ENCODE results near the gene TRAPPC11.
A peak's percentile ranks its signal among the peaks of the same experiment; 100 is the strongest.
"Not testable (repeated sequence)": the region's sequence is repeated elsewhere in the genome, so short reads cannot be mapped to it uniquely, and the experiment has no call there.

Gene TRAPPC11

GRCh38 chr4:183659029-183659871, at the start of gene TRAPPC11, which contains the start of gene RWDD4:
TSS of gene TRAPPC11 (plus strand) at chr4:183659293. CDS start at chr4:183663868, 4,575 bp downstream.
TSS of gene RWDD4 (minus strand) at chr4:183659185. CDS start at chr4:183658952, 233 bp downstream.
- DNase-seq (ENCODE audit: low read depth, low spot score), result peak; percentile 97

DNA sequence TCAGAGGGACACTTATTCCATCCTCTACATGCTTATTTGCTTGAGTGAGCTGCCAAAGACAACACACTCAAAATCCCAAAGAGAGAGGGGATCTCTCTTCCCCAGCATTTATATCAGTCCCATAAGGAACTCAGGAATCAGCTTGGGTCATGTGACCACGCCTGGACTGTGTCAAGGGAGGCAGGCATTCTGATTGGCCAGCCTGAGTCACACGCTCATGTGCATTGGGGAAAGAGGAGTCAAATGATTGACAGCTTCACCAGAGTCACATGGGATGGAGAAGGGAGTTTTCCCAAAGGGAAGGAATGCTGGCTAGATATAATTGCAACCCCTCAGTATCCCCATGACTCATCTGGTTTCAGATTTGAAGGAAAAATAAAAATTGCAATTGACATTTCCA, 49.1 kb upstream of the TRAPPC11 start:
- no peak for DNase-seq (ENCODE audit: low read depth, low spot score)

- no peak for DNase-seq (ENCODE audit: low read depth, low spot score)
Observed at GRCh38 chr4:183610613-183611012, 48.5 kb upstream of the TRAPPC11 start.

GRCh38 chr4:183611210-183611830, 47.8 kb upstream of the TRAPPC11 start:
- DNase-seq (ENCODE audit: low read depth, low spot score), result no peak

DNA sequence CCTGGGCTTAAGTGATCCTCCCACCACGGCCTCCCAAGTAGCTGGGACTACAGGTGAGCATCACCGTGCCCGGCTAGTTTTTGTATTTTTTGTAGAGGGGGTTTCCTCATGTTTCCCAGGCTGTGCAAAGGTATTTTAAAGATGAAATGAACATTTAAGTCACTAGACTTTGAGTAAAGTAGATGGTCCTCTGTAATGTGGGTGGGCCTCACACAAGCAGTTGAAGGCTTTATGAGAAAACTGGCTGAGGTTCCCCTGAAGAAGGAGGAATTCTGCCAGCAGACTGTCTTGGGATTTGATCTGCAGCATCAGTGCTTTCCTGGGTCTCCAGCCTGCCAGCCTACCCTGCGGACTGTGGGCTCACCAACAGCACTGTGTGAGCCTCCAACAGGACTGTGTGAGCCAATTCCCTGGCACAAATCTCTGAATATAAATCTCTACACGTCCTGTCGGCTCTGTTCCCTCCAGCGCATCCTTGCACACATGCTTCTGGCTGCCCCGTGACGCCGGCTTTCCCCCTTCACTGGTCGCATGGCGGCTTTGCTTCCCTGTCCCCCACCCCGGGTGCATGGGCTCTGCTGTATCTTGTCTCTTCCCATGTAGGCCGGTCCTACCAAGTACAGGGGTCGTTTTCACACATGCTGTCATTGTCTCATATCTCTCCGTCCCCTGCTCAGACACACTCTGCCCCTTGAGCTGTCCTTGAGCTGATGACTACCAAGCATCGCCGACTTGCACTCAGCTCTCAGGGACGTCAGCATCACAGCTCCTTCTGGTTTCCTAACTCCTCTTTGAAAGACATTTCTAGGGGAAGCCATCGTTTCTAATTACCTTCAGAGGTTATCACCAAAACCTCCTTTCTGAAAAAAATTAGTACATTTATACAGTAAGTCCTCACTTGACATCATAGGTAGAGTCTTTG, 46.5 kb upstream of the TRAPPC11 start:
- no peak for DNase-seq (ENCODE audit: low read depth, low spot score)

DNA sequence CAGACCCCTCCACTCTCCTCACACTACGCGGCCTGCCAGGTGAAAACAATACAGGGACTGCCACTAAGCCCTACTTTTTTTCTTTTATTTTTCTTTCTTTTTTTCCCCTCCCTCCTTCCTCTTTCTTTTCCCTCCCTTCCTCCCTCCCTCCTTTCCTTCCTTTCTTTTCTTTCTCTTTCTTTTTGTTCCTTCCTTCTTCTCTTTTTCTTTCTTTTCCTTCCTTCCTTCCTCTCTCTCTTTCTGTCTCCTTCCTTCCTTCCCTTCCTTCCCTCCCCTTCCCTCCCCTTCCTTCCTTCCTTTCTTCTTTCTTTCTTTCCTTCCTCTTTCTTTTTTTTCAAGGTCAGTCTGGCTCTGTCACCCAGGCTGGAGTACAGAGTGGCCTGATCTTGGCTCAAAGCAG, 42.0 kb upstream of the TRAPPC11 start:
- DNase-seq (ENCODE audit: low read depth, low spot score), result no peak

GRCh38 chr4:183618681-183619080, 40.4 kb upstream of the TRAPPC11 start:
- DNase-seq (ENCODE audit: low read depth, low spot score), result no peak

- no peak for DNase-seq (ENCODE audit: low read depth, low spot score)
Observed at GRCh38 chr4:183620421-183620820, 38.7 kb upstream of the TRAPPC11 start.

DNA sequence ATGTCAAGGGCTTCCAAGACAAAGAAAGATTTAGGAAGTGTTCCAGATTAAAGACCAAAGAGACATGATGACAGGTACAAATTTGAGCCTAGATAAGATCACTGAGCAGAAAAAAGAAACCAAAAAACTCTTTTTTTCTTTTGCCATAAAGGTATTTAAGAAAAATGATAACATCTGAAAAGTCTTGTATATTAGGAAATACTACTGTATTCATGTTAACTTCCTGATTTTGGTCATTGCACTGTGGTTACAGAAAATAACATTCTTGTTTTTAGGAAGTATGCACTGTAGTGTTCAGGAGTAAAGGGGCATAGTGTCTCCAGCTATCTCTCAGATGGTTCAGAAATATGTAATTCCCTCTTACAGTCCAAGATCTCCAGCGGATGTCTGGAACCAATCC, 37.2 kb upstream of the TRAPPC11 start:
- no peak for DNase-seq (ENCODE audit: low read depth, low spot score)

GRCh38 chr4:183624548-183624947, 34.5 kb upstream of the TRAPPC11 start:
- DNase-seq (ENCODE audit: low read depth, low spot score), result no peak

DNA sequence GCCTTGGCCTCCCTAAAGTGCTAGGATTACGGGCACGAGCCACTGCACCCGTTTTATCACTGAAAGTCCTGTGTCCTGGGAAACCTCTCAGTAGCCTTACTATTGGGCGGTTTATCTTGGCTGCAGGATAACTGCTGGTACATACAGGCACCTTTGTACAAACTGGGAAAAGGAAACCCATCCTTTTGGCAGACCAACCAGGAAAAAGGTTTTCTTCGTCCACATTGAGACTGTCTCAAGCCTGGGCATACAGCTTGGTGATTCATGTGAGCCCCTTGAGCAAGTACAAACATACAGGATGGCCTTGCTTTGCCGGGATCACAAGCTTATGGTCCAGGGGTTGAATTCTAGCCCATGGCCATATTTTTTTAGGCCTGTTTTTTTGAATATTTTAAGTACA, 32.9 kb upstream of the TRAPPC11 start:
- DNase-seq (ENCODE audit: low read depth, low spot score), result no peak

GRCh38 chr4:183627286-183627685, 31.8 kb upstream of the TRAPPC11 start:
- not testable (repeated sequence) for DNase-seq (ENCODE audit: low read depth, low spot score)

- DNase-seq (ENCODE audit: low read depth, low spot score), result no peak
Observed at GRCh38 chr4:183627979-183628588, 31.0 kb upstream of the TRAPPC11 start.

DNA sequence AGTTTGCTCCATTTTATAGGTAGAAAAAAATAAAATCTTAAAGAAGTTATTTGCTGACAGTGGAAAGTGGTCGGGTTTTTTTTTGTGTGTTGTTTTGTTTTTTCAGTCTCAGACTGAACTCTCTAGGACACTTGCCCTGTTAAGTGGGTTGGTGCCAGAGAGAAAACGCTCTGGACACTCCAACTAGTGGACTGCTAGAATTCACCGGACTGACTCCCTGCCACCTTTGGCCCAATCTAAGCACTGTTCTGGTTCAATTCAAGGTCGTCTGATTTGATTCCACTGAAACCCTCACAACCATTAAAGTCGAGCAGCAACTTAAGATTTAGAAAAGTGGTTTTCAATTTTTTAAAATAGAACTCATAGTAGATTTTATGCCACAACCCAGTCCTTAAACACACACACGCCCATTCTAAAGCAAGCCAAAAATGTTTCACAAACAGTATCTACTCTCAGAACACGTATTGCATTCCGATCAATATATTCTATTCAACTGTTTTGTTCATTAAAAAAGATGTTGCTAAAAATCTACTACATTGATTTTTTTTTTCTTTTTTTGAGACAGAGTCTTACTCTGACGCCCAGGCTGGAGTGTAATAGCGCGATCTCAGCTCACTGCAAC, 27.4 kb upstream of the TRAPPC11 start:
- no peak for DNase-seq (ENCODE audit: low read depth, low spot score)

GRCh38 chr4:183632689-183633088, 26.4 kb upstream of the TRAPPC11 start:
- DNase-seq (ENCODE audit: low read depth, low spot score), result no peak

DNA sequence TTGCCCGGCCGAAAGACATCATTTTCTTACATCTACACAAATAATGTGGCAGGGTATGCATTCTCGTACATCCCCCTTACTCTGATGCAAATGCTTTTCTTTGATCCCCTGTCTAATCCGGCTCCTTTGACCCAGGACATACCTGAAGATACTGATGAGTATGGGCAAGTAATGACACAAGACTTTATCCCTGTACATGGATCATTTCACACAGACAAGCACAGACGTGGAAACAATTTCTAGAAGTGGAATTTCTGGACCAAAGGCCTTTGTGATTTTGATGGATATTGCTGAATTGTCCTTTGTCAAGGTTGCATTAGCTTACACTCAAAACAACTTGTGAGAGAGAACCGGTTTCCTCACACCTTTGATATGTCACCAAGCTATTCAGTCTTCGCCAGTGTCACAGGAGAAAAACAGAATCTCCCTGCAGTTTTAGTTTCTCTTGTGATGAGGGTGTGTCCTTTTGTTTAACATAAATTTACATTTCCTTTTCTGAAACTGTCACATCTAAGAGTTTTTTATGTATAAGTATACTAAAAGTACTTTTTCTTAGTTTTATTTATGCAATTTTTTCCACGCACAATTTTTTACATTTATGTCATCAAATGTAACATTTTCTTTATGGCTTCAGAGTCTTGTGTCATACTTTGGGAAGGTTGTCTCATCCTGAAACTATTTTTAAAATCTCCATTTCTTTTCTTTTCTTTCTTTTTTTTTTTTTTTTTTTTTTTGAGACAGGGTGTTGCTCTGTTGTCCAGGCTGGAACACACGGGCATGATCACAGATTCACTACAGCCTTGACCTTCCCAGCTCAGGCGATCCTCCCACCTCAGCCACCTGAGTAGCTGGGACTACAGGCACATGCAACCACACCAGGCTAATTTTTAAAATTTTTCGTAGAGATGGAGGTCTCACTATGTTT, 25.4 kb upstream of the TRAPPC11 start:
- DNase-seq (ENCODE audit: low read depth, low spot score), result no peak

GRCh38 chr4:183635321-183635720, 23.8 kb upstream of the TRAPPC11 start:
- no peak for DNase-seq (ENCODE audit: low read depth, low spot score)

DNA sequence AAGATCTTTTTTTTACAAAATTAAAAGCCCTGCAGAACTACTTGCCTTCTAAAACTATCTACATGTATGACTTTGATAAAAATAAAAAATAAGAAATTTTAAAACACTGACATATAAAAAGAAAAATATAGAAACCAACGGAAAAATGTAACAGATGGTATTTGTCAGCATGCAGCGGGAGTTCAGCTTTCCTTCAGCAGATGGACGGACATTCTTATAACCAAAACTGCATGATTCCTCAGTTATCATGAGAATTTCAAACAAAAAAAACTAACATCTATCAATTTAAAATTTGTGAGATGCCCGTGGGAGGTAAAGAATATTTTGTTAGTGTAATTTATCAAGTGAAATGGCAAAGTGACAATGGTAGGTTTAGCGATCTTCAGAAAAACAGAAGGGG, 23.4 kb upstream of the TRAPPC11 start:
- DNase-seq (ENCODE audit: low read depth, low spot score), result no peak

GRCh38 chr4:183636503-183636902, 22.6 kb upstream of the TRAPPC11 start:
- no peak for DNase-seq (ENCODE audit: low read depth, low spot score)

DNA sequence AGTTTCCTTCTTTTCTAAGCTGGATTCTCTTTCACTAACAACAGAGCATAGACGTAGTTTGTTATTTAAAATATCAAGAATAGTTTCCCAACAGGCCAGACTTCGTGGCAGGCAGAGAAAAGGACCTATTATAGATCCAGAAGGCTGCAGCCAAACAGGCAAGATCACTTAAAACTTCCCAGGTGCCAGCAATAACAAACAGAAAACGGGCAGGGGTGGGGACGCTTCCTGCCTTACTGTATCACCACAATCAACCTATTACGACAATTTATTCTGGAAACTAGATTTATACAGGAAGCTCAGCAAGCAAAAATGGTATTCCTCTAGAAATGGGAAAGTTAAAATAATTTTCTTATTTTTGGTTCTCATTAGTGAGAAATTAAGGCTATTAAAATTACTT, 22.2 kb upstream of the TRAPPC11 start:
- no peak for DNase-seq (ENCODE audit: low read depth, low spot score)

Measured in smooth muscle cell of the brain vasculature (primary cell).